ENCODE measurements around the gene ZFHX2. TPM values are rescaled to one million over a fixed set of nuclear protein-coding genes. Genes with fewer than 3 reads are reported as not detected.
"Not testable (repeated sequence)": the region's sequence is repeated elsewhere in the genome, so short reads cannot be mapped to it uniquely, and the experiment has no call there.

The ZFHX2 gene
- total RNA-seq, 1 experiment from 2014 or later: 0.63 TPM

GRCh38 chr14:23544511-23545447 is 6.8 kb downstream of the ZFHX2 start:
- no peak for DNase-seq (ENCODE audit: low read depth)

GRCh38 chr14:23543403-23543802 is 8.2 kb downstream of the ZFHX2 start:
- no peak for DNase-seq (ENCODE audit: low read depth)

- DNase-seq (ENCODE audit: low read depth): no peak
Measured at GRCh38 chr14:23542261-23542660, 9.3 kb downstream of the ZFHX2 start.

- DNase-seq (ENCODE audit: low read depth): no peak
Measured at GRCh38 chr14:23540141-23540469, 11.5 kb downstream of the ZFHX2 start.

- DNase-seq (ENCODE audit: low read depth): peak; percentile 29
Measured at GRCh38 chr14:23539248-23540140, 12.1 kb downstream of the ZFHX2 start.

GRCh38 chr14:23538785-23539184 is 12.8 kb downstream of the ZFHX2 start:
- no peak for DNase-seq (ENCODE audit: low read depth)

- DNase-seq (ENCODE audit: low read depth): no peak
Measured at GRCh38 chr14:23538050-23538718, 13.4 kb downstream of the ZFHX2 start.

GRCh38 chr14:23537351-23538049 is 14.1 kb downstream of the ZFHX2 start:
- peak; percentile 63 for DNase-seq (ENCODE audit: low read depth)

GRCh38 chr14:23536906-23537305 is 14.7 kb downstream of the ZFHX2 start:
- DNase-seq (ENCODE audit: low read depth): not testable (repeated sequence)

- no peak for DNase-seq (ENCODE audit: low read depth)
Measured at GRCh38 chr14:23536494-23536893, 15.1 kb downstream of the ZFHX2 start.

GRCh38 chr14:23535943-23536342 is 15.6 kb downstream of the ZFHX2 start:
- DNase-seq (ENCODE audit: low read depth): no peak

GRCh38 chr14:23533652-23534435 is 17.7 kb downstream of the ZFHX2 start:
- no peak for DNase-seq (ENCODE audit: low read depth)

- no peak for DNase-seq (ENCODE audit: low read depth)
Measured at GRCh38 chr14:23532658-23533057, 18.9 kb downstream of the ZFHX2 start.

GRCh38 chr14:23531391-23531790 is 20.2 kb downstream of the ZFHX2 start:
- no peak for DNase-seq (ENCODE audit: low read depth)

GRCh38 chr14:23530375-23531055 is 21.1 kb downstream of the ZFHX2 start:
- DNase-seq (ENCODE audit: low read depth): no peak

- DNase-seq (ENCODE audit: low read depth): no peak
Measured at GRCh38 chr14:23529016-23529415, 22.5 kb downstream of the ZFHX2 start.

- peak; percentile 10 for DNase-seq (ENCODE audit: low read depth)
Measured at GRCh38 chr14:23528555-23528954, 23.0 kb downstream of the ZFHX2 start.

- no peak for DNase-seq (ENCODE audit: low read depth)
Measured at GRCh38 chr14:23525611-23526010, 26.0 kb downstream of the ZFHX2 start.

- DNase-seq (ENCODE audit: low read depth): no peak
Measured at GRCh38 chr14:23524954-23525353, 26.6 kb downstream of the ZFHX2 start.
